ENCODE data around the gene NLRP12.
"Not testable (repeated sequence)": the region's sequence is repeated elsewhere in the genome, so short reads cannot be mapped to it uniquely, and the experiment has no call there.

NLRP12 gene

DNA sequence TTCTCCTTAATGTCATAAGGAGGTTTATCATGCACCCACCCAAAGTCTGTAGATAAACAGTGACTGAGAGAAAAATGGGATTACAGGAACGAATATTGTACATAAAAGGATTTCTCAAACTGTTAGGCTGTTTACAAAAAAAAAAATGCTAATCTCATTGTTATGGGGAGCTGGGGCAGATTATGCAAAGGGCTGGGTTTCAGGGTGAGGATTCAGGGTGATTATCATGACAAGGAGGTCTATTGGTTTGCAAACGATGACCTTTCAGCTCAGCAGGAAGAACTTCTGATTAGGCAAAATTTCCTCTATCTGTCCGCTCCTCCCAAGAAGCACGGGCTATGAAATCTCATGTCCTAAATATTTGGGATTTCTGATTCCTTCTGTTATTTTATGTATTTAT is 41.4 kb downstream of the NLRP12 start:
- DNase-seq (ENCODE audit: low spot score) = no peak

DNA sequence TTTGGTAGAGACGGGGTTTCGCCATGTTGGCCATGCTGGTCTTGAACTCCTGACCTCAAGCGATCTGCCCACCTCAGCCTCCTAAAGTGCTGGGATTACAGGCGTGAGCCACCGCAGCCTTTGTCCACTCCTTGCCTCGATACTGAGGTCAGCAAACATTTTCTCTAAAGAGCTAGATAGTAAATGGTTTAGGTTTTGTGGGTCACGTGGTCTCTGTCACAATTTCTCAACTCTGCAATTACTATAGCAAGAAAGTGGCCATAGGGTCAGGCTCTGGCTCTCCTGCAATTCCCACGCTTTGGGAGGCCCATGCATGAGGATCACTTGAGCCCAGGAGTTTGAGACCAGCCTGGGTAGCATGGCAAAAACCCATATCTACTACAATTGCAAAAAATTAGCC is 42.8 kb downstream of the NLRP12 start:
- DNase-seq (ENCODE audit: low spot score) = not testable (repeated sequence)

DNA sequence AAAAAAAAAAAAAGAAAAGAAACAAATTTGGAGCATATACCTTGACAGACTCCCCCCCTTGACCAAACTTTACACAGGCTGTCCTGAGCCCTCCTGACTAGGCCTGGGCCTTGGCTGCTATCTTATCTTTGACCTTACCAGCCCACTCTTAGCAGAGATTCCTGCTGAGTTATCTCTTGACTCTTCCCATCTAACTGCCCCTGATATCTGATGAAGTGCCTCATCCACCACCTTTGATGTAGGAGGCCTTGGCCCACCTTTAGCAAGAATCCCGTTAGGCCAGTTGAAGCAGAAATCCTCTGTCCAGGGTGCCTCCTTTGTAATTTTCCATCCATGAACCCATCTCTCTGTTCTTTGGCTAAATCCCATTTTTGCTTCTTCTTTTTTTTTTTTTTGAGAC is 43.6 kb downstream of the NLRP12 start:
- DNase-seq (ENCODE audit: low spot score) = no peak

DNA sequence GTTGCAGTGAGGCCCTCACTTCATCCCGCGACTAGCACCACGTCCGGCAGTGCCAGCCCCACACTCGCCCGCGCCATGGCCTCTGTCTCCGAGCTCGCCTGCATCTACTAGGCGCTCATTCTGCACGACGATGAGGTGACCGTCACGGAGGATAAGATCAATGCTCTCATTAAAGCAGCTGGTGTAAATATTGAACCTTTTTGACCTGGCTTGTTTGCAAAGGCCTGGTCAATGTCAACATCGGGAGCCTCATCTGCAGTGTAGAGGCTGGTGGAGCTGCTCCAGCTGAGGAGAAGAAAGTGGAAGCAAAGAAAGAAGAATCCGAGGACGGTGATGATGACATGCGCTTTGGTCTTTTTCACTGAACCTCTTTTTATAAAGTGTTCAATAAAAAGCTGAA is 48.6 kb downstream of the NLRP12 start:
- DNase-seq (ENCODE audit: low spot score) = no peak

DNA sequence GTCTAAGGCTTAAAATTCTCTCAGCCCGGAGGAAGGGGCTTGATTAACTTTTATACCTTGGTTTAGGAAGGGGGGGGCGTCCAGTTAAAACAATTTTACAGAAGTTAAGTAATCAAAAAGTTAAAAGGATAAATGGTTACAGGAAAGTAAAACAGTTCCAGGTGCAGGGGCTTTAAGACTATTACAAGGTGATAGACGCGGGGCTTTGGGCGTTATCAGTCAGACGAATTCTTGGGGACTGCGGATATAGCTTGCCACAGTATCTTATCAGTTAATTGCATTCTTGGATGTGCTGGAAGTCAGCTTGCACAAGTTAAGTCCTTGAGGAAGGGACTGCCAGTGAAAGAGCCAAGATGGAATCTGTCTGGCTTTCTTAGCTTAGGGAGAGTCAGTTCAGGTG is 49.6 kb downstream of the NLRP12 start:
- not testable (repeated sequence) for DNase-seq (ENCODE audit: low spot score)

DNA sequence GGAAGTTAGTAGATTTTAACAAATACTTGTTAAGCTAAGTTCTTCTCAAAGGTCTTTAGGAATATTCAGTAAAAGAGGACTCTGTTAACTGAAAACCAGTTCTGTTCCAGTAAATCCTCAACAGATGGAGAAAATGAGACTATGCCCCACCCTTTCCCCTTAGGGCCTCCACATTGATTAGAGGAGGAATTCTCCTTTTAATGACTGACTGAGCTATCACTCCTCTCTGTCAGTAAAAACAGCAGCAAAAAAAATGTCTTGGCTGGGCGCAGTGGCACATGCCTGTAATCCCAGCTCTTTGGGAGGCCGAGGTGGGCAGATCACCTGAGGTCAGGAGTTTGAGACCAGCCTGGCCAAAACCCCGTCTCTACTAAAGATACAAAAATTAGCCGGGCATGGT is 50.1 kb downstream of the NLRP12 start:
- DNase-seq (ENCODE audit: low spot score) = no peak

DNA sequence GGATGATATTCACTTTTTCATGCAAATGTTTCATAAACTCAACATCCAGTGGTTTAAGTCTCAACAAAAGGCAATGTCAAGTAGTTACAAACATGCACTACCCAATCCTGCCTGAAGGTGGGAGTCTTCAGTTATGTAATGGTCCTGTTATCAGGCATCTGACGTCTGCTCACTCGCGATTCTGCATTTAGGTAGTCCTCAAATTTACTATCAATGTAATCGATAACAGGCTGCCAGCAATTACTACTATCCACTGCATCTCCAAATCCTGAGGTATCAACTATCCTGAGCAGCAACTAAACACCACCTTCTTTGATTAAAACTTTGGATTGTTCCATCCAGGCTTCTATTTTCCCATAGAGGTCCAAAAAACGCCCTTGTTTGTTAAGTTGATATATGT is 51.2 kb downstream of the NLRP12 start:
- no peak for DNase-seq (ENCODE audit: low spot score)

DNA sequence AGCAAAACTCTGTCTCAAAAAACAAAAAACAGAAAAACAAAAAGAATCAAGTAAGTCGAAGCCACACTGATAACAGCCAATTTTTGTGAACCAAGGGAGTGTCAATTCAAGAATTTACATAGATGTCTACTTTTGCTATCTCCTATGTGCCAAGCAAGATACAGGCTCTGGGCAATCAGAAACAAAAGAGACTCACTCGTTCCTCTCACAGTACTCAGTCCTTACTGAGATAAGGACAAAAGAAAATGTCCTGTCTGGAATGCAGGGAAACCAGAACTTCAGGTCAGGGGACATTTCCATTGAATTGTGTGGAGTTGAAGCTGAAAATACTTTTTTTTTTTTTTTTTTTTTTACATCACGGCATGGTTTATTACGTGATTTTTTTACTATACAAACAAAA is 53.0 kb downstream of the NLRP12 start:
- no peak for DNase-seq (ENCODE audit: low spot score)

DNA sequence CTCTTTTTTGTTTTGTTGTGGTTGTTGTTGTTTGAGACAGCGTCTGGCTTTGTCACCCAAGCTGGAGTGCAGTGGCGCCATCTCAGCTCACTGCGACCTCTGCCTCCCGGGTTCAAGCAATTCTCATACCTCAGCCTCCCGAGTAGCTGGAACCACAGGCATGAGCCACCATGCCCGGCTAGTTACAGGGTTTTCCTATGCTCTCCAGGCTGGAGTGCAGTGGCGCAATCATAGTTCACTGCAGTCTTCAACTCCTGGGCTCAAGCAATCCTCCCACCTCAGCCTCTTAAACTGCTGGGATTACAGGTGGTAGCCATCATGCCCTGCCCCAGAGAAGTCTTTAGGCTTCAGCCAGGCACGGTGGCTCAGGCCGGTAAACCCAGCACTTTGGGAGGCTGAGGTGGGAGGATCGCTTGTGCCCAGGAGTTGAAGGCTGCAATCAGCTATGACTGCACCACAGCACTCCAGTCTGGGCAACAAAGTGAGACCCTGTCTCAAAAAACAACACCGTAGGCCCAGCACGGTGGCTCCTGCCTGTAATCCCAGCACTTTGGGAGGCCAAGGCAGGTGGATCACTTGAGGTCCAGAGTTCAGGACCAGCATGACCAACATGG is 54.3 kb downstream of the NLRP12 start:
- DNase-seq (ENCODE audit: low spot score) = not testable (repeated sequence)

DNA sequence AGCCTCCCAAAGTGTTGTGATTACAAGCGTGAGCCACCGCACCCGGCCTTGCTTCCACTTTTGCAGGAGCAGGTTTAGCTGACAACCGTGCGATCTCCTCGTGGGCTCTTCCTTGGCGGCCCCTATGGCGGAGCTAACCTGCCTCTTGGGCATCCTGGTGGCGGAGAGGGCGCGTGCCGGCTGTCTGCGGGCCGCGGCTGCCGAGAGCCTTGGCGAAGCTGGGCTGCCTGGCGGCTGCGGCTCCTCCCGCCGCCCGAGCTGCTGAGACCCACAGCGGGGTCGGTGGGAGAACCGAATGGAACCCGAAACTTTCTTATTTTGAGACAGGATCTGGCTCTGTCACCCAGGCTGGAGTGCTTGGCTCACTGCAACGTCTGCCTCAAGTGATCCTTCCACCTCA is 55.7 kb downstream of the NLRP12 start:
- DNase-seq (ENCODE audit: low spot score) = no peak

DNA sequence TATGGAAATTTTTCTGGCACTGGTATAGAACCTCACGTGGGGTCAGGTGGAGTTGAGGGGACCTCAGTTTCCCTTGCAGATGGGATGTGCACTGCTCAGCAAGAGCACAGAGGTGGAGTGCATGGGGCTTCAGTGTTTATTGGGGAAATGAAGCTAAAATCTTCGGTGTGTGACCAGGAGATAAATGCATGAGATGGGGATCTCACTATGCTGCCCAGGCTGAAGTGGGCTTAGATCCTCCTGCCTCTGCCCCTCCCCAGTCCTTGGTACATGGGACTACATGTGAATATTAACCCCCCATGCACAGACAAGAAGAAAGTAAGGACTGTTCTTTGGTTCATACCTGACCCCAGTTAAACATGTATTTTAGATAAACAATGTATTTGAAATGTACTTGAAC is 65.1 kb downstream of the NLRP12 start:
- not testable (repeated sequence) for DNase-seq (ENCODE audit: low spot score)
